ENCODE measurements around the gene PSMC6. TPM values are rescaled to one million over a fixed set of nuclear protein-coding genes. Genes with fewer than 3 reads are reported as not detected.

PSMC6 gene
- total and polyA plus RNA-seq, 2 donors (not counting 1 experiment from before 2014, with no cell fraction given), result 85.0 to 90.4 TPM

- Histone ChIP-seq H3K4me1 (ENCODE audit: control insufficient read depth, extremely low read depth, insufficient read depth, low read length) (no peaks in the 10 kb centered on the region), H3K9me3 (ENCODE audit: control insufficient read depth, insufficient read depth, low read depth, low read length) (no peaks in the 10 kb centered on the region), H3K4me2 (ENCODE audit: extremely low read depth, insufficient read depth, low read length) (no peak overlapping the region), H3K4me3 (replicated peaks in 1 of 4; ENCODE audit: control extremely low read depth in 1 of 4, insufficient read depth in 1 of 4, low read depth in 3 of 4, low read length in 4 of 4) (no peak overlapping the region), H3K36me3 (ENCODE audit: control insufficient read depth, insufficient read depth, low read length) (no peaks in the 10 kb centered on the region), H2AFZ (ENCODE audit: low read length) (no peak overlapping the region), H3K27me3 (ENCODE audit: control insufficient read depth, insufficient read depth, low read length) (no peaks in the 10 kb centered on the region), H3K27ac (ENCODE audit: insufficient read depth, low read length) (no peak overlapping the region), H3K79me2 (ENCODE audit: control insufficient read depth, insufficient read depth, low read length) (peaks cover 6% of the 10 kb centered on the region), H3K9ac (ENCODE audit: insufficient read depth, low read length) (no peak overlapping the region), H4K20me1 (ENCODE audit: control insufficient read depth, extremely low read depth, insufficient read depth, low read length) (no peaks in the 10 kb centered on the region)
- no peak for DNase-seq (ENCODE audit: low read depth in 2 of 2)
- TF ChIP-seq CTCF (conservative IDR thresholded peaks at IDR 0.05 in 1 of 2, IDR thresholded peaks at IDR 0.05 in 1 of 2; ENCODE audit: low read depth in 1 of 2, low read length in 2 of 2), result no peak
- no peak for TF ChIP-seq EZH2 (IDR thresholded peaks at IDR 0.05; ENCODE audit: low read length, missing control alignments)
Observed at GRCh38 chr14:52740751-52741150, 33.8 kb downstream of the PSMC6 start.

- TF ChIP-seq CTCF (conservative IDR thresholded peaks at IDR 0.05 in 1 of 2, IDR thresholded peaks at IDR 0.05 in 1 of 2; ENCODE audit: low read depth in 1 of 2, low read length in 2 of 2) (no peak), EZH2 (IDR thresholded peaks at IDR 0.05; ENCODE audit: low read length, missing control alignments) (no peak)
Observed at GRCh38 chr14:52741865-52742264, 34.9 kb downstream of the PSMC6 start.

GRCh38 chr14:52748647-52749292 lies 41.8 kb downstream of the PSMC6 start:
- no peak for TF ChIP-seq EZH2 (IDR thresholded peaks at IDR 0.05; ENCODE audit: low read length, missing control alignments)
- TF ChIP-seq CTCF (conservative IDR thresholded peaks at IDR 0.05 in 1 of 2, IDR thresholded peaks at IDR 0.05 in 1 of 2; ENCODE audit: low read depth in 1 of 2, low read length in 2 of 2), result no peak
- Histone ChIP-seq H3K36me3 (ENCODE audit: control insufficient read depth, insufficient read depth, low read length) (peaks cover 2% of the 10 kb centered on the region), H3K9ac (ENCODE audit: insufficient read depth, low read length) (no peak overlapping the region), H3K27me3 (ENCODE audit: control insufficient read depth, insufficient read depth, low read length) (no peaks in the 10 kb centered on the region), H3K79me2 (ENCODE audit: control insufficient read depth, insufficient read depth, low read length) (no peaks in the 10 kb centered on the region), H3K4me3 (replicated peaks in 1 of 4; ENCODE audit: control extremely low read depth in 1 of 4, insufficient read depth in 1 of 4, low read depth in 3 of 4, low read length in 4 of 4) (no peak overlapping the region), H2AFZ (ENCODE audit: low read length) (no peak overlapping the region), H3K4me1 (ENCODE audit: control insufficient read depth, extremely low read depth, insufficient read depth, low read length) (no peaks in the 10 kb centered on the region), H4K20me1 (ENCODE audit: control insufficient read depth, extremely low read depth, insufficient read depth, low read length) (no peaks in the 10 kb centered on the region), H3K27ac (ENCODE audit: insufficient read depth, low read length) (no peak overlapping the region), H3K4me2 (ENCODE audit: extremely low read depth, insufficient read depth, low read length) (no peak overlapping the region), H3K9me3 (ENCODE audit: control insufficient read depth, insufficient read depth, low read depth, low read length) (no peaks in the 10 kb centered on the region)
- DNase-seq (ENCODE audit: low read depth in 2 of 2), result no peak

More at GRCh38 chr14:52741865-52742264, 34.9 kb downstream of the PSMC6 start:
- H3K4me1 ChIP-seq (ENCODE audit: control insufficient read depth, extremely low read depth, insufficient read depth, low read length), result no peaks in the 10 kb centered on the region
- H2AFZ ChIP-seq (ENCODE audit: low read length), result peak overlapping the region; percentile 2
- peaks cover 6% of the 10 kb centered on the region for H3K79me2 ChIP-seq (ENCODE audit: control insufficient read depth, insufficient read depth, low read length)
- H3K9ac ChIP-seq (ENCODE audit: insufficient read depth, low read length), result no peak overlapping the region
- H3K27me3 ChIP-seq (ENCODE audit: control insufficient read depth, insufficient read depth, low read length), result no peaks in the 10 kb centered on the region
- no peaks in the 10 kb centered on the region for H3K9me3 ChIP-seq (ENCODE audit: control insufficient read depth, insufficient read depth, low read depth, low read length)
- no peak overlapping the region for H3K4me2 ChIP-seq (ENCODE audit: extremely low read depth, insufficient read depth, low read length)
- peak overlapping the region; percentile 51 for H3K27ac ChIP-seq (ENCODE audit: insufficient read depth, low read length)
- no peaks in the 10 kb centered on the region for H3K36me3 ChIP-seq (ENCODE audit: control insufficient read depth, insufficient read depth, low read length)
- H3K4me3 ChIP-seq (replicated peaks in 1 of 4; ENCODE audit: control extremely low read depth in 1 of 4, insufficient read depth in 1 of 4, low read depth in 3 of 4, low read length in 4 of 4), result no peak overlapping the region
- no peak for DNase-seq (ENCODE audit: low read depth in 2 of 2)
- H4K20me1 ChIP-seq (ENCODE audit: control insufficient read depth, extremely low read depth, insufficient read depth, low read length), result no peaks in the 10 kb centered on the region

Data from fibroblast of lung (primary cell).